Naive thymus-derived CD4-positive, alpha-beta T cell (primary cell): Measurements from ENCODE around the gene EXD3. TPM values are rescaled to one million over a fixed set of nuclear protein-coding genes. Genes with fewer than 3 reads are reported as not detected.

Source experiments
- ATAC-seq: fragments of 150-1000 bp; cut with Tn5 transposase; 2 replicates; pipeline ENCODE4 v1.10.0; 2021; ENCODE audit warnings: mild to moderate bottlenecking, moderate library complexity
- CTCF ChIA-PET: fragments of 350-600 bp; sonication (Branson Sonifier 250); formaldehyde crosslinking; loops from one replicate; lab custom pipeline; 2021; ENCODE audit warnings: antibody characterized with exemption; lab: Charles Lee
- POLR2A ChIA-PET: fragments of 350-600 bp; sonication (Branson Sonifier 250); formaldehyde crosslinking; loops from one replicate; lab custom pipeline; 2021; ENCODE audit warnings: antibody characterized with exemption, inconsistent platforms; lab: Charles Lee
- DNase-seq, 9 donors: peaks; one replicate each; pipeline versions ENCODE4 v3.0.0 to v3.0.0-alpha.2; 2020 to 2022; ENCODE audit warnings: mixed read lengths in 1 of 9
- H3K27ac ChIP-seq: one replicate; pipeline ENCODE4 v1.7.0; 2013; ENCODE audit warnings: mild to moderate bottlenecking, low read depth, low read length, moderate library complexity
- H3K27me3 ChIP-seq, 2 donors: one replicate each; pipeline ENCODE4 v1.7.0; 2013; ENCODE audit warnings: low read length in 2 of 2, mild to moderate bottlenecking in 2 of 2, moderate library complexity in 2 of 2; ENCODE audit not compliant: control insufficient read depth in 2 of 2, insufficient read depth in 2 of 2
- H3K36me3 ChIP-seq, 3 experiments: 1 replicate in 2 of 3; 2 replicates in 1 of 3; pipeline ENCODE4 v1.7.0; 2013; ENCODE audit warnings: low read length in 3 of 3, mild to moderate bottlenecking in 3 of 3, moderate library complexity in 1 of 3; ENCODE audit not compliant: insufficient read depth in 3 of 3, control insufficient read depth in 2 of 3
- H3K4me1 ChIP-seq, 2 donors: one replicate each; pipeline ENCODE4 v1.7.0; 2013; ENCODE audit warnings: low read length in 2 of 2, mild to moderate bottlenecking in 2 of 2, moderate library complexity in 1 of 2; ENCODE audit not compliant: control insufficient read depth in 2 of 2, insufficient read depth in 2 of 2
- H3K4me3 ChIP-seq: 2 replicates; pipeline ENCODE4 v1.7.0; 2013; ENCODE audit warnings: mild to moderate bottlenecking, low read length
- H3K9me3 ChIP-seq, 3 experiments: 1 replicate in 2 of 3; 2 replicates in 1 of 3; pipeline ENCODE4 v1.7.0; 2013; ENCODE audit warnings: low read length in 3 of 3; ENCODE audit not compliant: control insufficient read depth in 2 of 3
- H3K27ac Mint-ChIP-seq, 9 donors: one replicate each; pipeline ENCODE4 v1.8.0; 2020 to 2022; ENCODE audit warnings: mixed read lengths in 9 of 9, mild to moderate bottlenecking in 8 of 9, moderate library complexity in 5 of 9, inconsistent platforms in 2 of 9
- H3K27me3 Mint-ChIP-seq, 5 donors: one replicate each; pipeline ENCODE4 v1.8.0; 2021 to 2022; ENCODE audit warnings: mixed read lengths in 5 of 5, mild to moderate bottlenecking in 1 of 5
- H3K36me3 Mint-ChIP-seq, 5 donors: one replicate each; pipeline ENCODE4 v1.8.0; 2020 to 2022; ENCODE audit warnings: mixed read lengths in 5 of 5, mild to moderate bottlenecking in 3 of 5, inconsistent platforms in 1 of 5
- H3K4me1 Mint-ChIP-seq, 7 donors: one replicate each; pipeline ENCODE4 v1.8.0; 2020 to 2022; ENCODE audit warnings: mixed read lengths in 7 of 7, mild to moderate bottlenecking in 3 of 7, inconsistent platforms in 1 of 7
- H3K4me3 Mint-ChIP-seq, 10 donors: one replicate each; pipeline ENCODE4 v1.8.0; 2020 to 2022; ENCODE audit warnings: mild to moderate bottlenecking in 10 of 10, mixed read lengths in 10 of 10, moderate library complexity in 6 of 10, inconsistent platforms in 2 of 10
- H3K9me3 Mint-ChIP-seq, 11 donors: one replicate each; pipeline ENCODE4 v1.8.0; 2020 to 2022; ENCODE audit warnings: mixed read lengths in 11 of 11, mild to moderate bottlenecking in 4 of 11, inconsistent platforms in 1 of 11, moderate library complexity in 1 of 11
- intact Hi-C, 2 donors: fragments of 100-400 bp; cut with micrococcal nuclease; formaldehyde crosslinking; loops; one replicate each; pipeline ENCODE4 v1.15.1; 2023
- polyA plus RNA-seq, 2 donors: library from polyadenylated mRNA; unstranded; fragments of 300-500 nt; fragmentation: Illumina TruSeq; gene quantifications; one replicate each; pipeline ENCODE4 v1.2.3, GENCODE V29; 2021
- total RNA-seq, 6 experiments: library from RNA in 5 of 6; stranded (reverse) in 5 of 6; gene quantifications; 1 replicate in 5 of 6; 2 replicates in 1 of 6; pipeline ENCODE4 v1.2.3 and lab custom pipeline; 2021 to 2026

The EXD3 gene
- total and polyA plus RNA-seq, 7 experiments from 2014 or later: 3.5 to 27.2 (median 23.4) TPM

DNA sequence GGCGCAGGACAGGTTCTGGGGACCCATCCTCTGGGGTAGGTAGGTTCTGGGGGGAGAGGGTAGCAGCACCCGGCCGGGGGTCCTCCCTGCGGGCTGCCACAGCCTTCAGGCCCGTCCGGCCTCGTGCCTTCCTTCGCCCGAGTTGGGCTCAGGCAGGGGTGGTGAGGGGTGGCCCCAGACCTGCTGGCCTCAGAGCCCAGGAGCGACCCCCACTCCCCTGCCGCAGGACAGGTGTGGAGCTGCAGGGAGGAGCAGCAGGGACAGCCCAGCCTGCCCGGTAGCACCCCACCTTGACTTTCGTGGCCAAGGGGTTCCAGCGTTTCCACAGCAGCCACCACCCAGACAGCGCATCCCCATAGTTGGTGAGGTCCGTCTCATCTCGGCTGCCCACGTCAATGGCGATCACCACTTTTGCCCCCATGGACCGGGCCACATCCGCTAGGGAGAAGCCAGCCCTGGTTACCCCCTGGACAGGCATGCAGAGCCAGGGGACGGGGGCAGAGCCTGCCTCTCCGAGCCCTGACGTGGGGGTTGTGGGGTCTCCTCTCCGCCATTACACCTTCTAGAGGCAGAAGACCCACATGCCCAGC is 39.5 kb upstream of the EXD3 start:
- ATAC-seq: no peak
- DNase-seq: no peak
- Histone ChIP-seq H3K9me3 (no peaks in the 10 kb centered on the region), H3K27me3 (no peaks in the 10 kb centered on the region), H3K4me3 (peak overlapping the region; percentile 52), H3K36me3 (peaks cover 0 to 5% (median 0%) of the 10 kb centered on the region in 3 experiments), H3K4me1 (peaks cover 36 to 42% of the 10 kb centered on the region in 2 donors), H3K27ac (peak overlapping the region; percentile 93)
- intact Hi-C loops: loop anchor here in 1 of 2 donors (2.0 to 5.0 kb wide), 3 partner anchors 18 to 142 kb away; partner anchors contain the start of genes ARRDC1, MRPL41 and PNPLA7
- Mint-ChIP-seq H3K27me3 (no peaks in the 10 kb centered on the region), H3K4me3 (peak overlapping the region in 9 of 10 donors; percentile 33 to 87 (median 79)), H3K4me1 (peaks cover 5 to 38% (median 17%) of the 10 kb centered on the region in 7 donors), H3K9me3 (peaks cover 0 to 4% (median 0%) of the 10 kb centered on the region in 11 donors), H3K27ac (peak overlapping the region in 8 of 9 donors; percentile 74 to 98 (median 92)), H3K36me3 (no peaks in the 10 kb centered on the region)
- POLR2A ChIA-PET: interaction anchor here (0.6 to 1.4 kb wide), 4 partner anchors 13 to 222 kb away, joined by 3 to 7 read pairs (median 3); partner anchors contain the start of gene TUBB4B
- CTCF ChIA-PET: no interaction called here

DNA sequence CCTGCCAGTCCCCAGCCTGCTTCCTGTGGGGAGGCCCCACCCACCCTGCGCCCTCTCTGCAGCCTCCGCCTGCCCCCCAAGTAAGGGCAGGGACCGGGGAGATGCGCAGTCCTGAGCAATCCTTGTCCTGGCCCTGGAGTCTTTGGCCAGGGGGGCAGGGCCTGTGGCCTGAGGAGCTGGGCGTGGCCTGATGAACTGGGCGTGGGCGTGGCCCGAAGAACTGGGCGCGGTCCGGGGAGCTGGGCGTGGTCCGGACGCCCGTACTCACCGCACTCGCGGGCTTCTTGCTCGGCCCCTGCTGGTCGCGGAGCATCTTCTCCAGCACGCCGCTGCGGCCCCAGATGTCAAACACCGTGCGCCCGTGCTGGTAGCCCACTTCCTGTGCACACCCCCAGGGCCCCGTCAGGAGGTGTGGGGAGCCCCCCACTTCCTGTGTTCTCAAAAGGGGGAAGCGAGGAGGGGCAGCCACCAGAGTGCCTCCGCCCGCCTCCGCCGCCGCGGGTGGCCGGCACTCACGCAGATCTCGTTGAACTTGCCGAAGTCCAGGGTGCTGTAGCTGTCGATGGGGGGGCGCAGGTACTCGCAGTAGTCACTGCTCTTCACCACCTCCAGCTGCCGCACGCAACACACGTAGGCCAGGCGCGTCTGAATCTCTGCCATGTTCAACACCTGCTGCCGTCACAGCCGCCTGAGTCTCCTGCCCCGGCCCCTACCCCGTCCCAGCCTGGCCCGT is 38.9 kb upstream of the EXD3 start:
- peak overlapping the region; percentile 71 to 87 (median 80) for H3K4me3 Mint-ChIP-seq
- H3K4me1 Mint-ChIP-seq: peaks cover 5 to 37% (median 19%) of the 10 kb centered on the region in 7 donors
- intact Hi-C loops: loop anchor here (1.0 to 5.0 kb wide), 4 partner anchors 9 to 143 kb away; partner anchors contain the start of genes ARRDC1 (in 1 of the 2), MRPL41 (in 1 of the 2) and PNPLA7 (in 1 of the 2)
- Histone ChIP-seq H3K4me1 (peaks cover 36 to 42% of the 10 kb centered on the region in 2 donors), H3K4me3 (peak overlapping the region; percentile 52), H3K36me3 (peaks cover 0 to 11% (median 0%) of the 10 kb centered on the region in 3 experiments), H3K9me3 (no peaks in the 10 kb centered on the region), H3K27me3 (no peaks in the 10 kb centered on the region), H3K27ac (peak overlapping the region; percentile 93)
- DNase-seq: peak; percentile 68 to 92 (median 90)
- peaks cover 0 to 3% (median 0%) of the 10 kb centered on the region in 5 donors for H3K36me3 Mint-ChIP-seq
- ChIA-PET POLR2A (interaction anchor here (0.6 to 1.4 kb wide), 3 partner anchors 13 to 80 kb away, joined by 3 to 7 read pairs (median 4); partner anchors contain the start of genes EXD3 and NOXA1), CTCF (interaction anchor here (0.6 to 0.9 kb wide), 2 partner anchors 12 to 135 kb away, joined by 3 read pairs; no protein-coding TSS in a partner anchor)
- no peaks in the 10 kb centered on the region for H3K27me3 Mint-ChIP-seq
- peak; percentile 76 for ATAC-seq
- H3K9me3 Mint-ChIP-seq: peaks cover 0 to 4% (median 0%) of the 10 kb centered on the region in 11 donors
- H3K27ac Mint-ChIP-seq: peak overlapping the region; percentile 85 to 98 (median 94)

DNA sequence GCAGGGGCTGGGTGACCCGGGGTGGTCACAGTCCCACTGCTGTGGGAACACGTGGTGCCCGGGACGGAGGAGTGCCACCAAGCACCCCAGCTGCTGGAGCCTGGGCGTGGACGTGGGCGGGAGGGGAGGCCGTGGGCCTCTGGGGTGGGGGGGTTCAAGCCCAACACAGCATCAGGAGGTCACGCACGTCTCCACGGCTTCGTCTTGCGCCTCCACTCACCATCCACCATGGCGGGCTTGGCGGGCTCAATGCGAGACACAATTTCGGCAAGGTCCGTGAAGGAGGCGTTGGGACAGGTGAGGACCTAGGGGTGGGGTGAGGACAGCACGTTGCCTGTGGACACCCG is 38.3 kb upstream of the EXD3 start:
- peaks cover 0 to 4% (median 0%) of the 10 kb centered on the region in 5 donors for H3K36me3 Mint-ChIP-seq
- Histone ChIP-seq H3K9me3 (no peaks in the 10 kb centered on the region), H3K27ac (peak overlapping the region; percentile 93), H3K4me3 (peak overlapping the region; percentile 52), H3K27me3 (no peaks in the 10 kb centered on the region), H3K36me3 (peaks cover 0 to 17% (median 0%) of the 10 kb centered on the region in 3 experiments), H3K4me1 (peaks cover 36 to 42% of the 10 kb centered on the region in 2 donors)
- intact Hi-C loops: loop anchor here (1.0 to 5.0 kb wide), 2 partner anchors 8 to 91 kb away; partner anchors contain the start of genes MRPL41 (in 1 of the 2) and PNPLA7 (in 1 of the 2)
- ChIA-PET CTCF (interaction anchor here (0.9 kb wide), 1 partner anchor 11 kb away, joined by 3 read pairs; no protein-coding TSS in a partner anchor), POLR2A (interaction anchor here (0.9 to 1.4 kb wide), 3 partner anchors 12 to 38 kb away, joined by 3 to 7 read pairs (median 4); partner anchors contain the start of genes EXD3 and NOXA1)
- DNase-seq (no peak), ATAC-seq (no peak)
- H3K4me1 Mint-ChIP-seq: peaks cover 5 to 42% (median 21%) of the 10 kb centered on the region in 7 donors
- H3K27ac Mint-ChIP-seq: peak overlapping the region in 8 of 9 donors; percentile 61 to 98 (median 92)
- peaks cover 0 to 2% (median 0%) of the 10 kb centered on the region in 11 donors for H3K9me3 Mint-ChIP-seq
- peak overlapping the region in 9 of 10 donors; percentile 21 to 87 (median 42) for H3K4me3 Mint-ChIP-seq
- H3K27me3 Mint-ChIP-seq: no peaks in the 10 kb centered on the region

DNA sequence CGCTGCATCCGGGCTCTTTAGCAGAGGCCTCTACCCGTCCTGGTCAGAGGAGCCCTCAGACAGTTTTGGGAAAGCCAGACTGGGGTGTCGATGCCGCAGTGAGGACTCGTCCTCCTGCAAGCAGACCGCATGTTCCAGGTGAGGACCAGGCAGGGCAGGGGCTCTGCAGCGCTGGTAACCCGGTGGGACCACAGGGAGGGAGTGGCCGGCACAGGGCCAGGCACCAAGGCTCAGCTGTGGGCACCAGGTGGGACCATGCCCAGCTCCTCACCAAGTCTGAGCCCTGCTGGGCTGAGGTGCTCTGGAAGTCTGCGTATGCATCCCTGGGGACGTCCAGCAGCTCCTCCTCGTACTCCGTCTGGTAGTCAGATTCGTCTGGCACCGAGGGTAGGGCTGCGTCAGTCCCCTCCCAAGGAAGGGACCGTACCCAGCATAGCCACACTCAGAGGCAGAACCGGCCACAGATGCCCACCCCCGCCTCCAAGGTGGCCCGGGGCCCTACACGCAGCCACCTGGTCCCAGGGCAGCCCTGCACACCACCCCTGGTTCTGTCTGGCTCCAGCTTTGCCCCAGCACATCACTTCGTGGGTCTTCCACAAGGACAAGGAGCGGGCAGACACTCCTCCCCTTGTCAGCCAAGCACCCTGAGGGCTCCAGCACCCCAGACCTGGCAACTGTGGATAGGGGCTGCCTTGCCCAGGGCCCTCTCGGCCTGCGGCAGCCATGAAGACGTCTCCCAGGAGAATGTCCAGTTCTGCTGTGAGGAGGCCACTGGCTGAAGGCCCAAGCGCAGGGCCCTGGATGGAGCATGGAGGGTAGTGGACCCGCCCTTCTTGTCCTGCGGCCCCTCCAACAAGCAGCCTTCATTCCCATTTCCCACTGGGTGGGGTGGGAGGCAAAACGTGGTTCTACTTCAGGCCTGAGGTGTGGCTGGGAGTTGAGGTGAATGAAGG is 37.7 kb upstream of the EXD3 start:
- peaks cover 0 to 49% (median 22%) of the 10 kb centered on the region in 7 donors for H3K4me1 Mint-ChIP-seq
- H3K27me3 ChIP-seq: no peaks in the 10 kb centered on the region
- CTCF ChIA-PET: no interaction called here
- peaks cover 36 to 42% of the 10 kb centered on the region in 2 donors for H3K4me1 ChIP-seq
- H3K27ac ChIP-seq: peak overlapping the region; percentile 93
- intact Hi-C loops: loop anchor here (1.0 to 5.0 kb wide), 2 partner anchors 7 to 92 kb away; partner anchors contain the start of genes MRPL41 (in 1 of the 2) and PNPLA7 (in 1 of the 2)
- no peak overlapping the region for H3K4me3 ChIP-seq
- H3K9me3 Mint-ChIP-seq: no peaks in the 10 kb centered on the region
- ATAC-seq (no peak), DNase-seq (peak in 1 of 9 donors; percentile 13)
- peaks cover 0 to 4% (median 0%) of the 10 kb centered on the region in 5 donors for H3K36me3 Mint-ChIP-seq
- H3K27me3 Mint-ChIP-seq: no peaks in the 10 kb centered on the region
- no peaks in the 10 kb centered on the region for H3K9me3 ChIP-seq
- POLR2A ChIA-PET: interaction anchor here (0.9 kb wide), 1 partner anchor 14 kb away, joined by 3 read pairs; no protein-coding TSS in a partner anchor
- H3K4me3 Mint-ChIP-seq: peak overlapping the region; percentile 21 to 87 (median 40)
- peak overlapping the region in 8 of 9 donors; percentile 61 to 98 (median 93) for H3K27ac Mint-ChIP-seq
- peaks cover 0 to 22% (median 4%) of the 10 kb centered on the region in 3 experiments for H3K36me3 ChIP-seq

DNA sequence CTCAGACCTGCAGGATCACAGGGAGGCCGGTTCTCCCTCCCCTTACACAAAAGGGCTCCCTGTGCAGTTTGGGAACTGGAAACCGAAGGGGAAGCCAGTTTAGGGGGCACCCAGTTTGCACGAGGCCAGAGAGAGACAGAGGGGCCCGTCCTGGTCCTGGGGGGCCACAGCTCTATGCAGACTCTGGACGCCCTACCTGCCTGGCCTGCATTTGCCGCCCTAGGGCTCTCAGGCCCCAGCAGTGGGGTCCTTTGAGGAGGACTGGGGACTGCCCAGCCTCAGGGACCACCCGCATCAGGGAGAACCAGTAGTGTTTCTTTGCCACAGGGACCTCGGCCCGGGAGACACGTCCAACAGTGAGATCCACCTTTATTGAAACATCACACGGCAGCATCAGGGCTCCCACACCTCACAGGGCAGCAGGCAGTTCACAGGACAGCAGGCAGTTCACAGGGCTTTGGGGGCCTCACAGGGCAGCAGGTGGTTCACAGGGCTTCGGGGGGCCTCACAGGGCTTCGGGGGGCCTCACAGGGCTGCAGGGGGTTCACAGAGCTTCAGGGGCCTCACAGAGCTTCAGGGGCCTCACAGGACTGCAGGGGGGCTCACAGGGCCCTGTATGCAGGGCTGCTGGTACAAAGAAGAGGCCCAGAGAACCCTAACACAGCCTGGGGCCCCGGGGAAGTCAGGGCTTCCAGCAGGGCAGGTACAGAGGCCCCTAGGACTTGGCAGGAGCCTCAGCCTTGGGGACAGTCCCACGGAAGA is 36.8 kb upstream of the EXD3 start:
- POLR2A ChIA-PET: interaction anchor here (0.7 to 1.0 kb wide), 2 partner anchors 37 to 637 kb away, joined by 3 read pairs; partner anchors contain the start of gene EXD3
- ATAC-seq (no peak), DNase-seq (no peak)
- no peaks in the 10 kb centered on the region for H3K27me3 Mint-ChIP-seq
- H3K4me1 Mint-ChIP-seq: peaks cover 0 to 49% (median 29%) of the 10 kb centered on the region in 7 donors
- H3K36me3 Mint-ChIP-seq: peaks cover 0 to 4% (median 0%) of the 10 kb centered on the region in 5 donors
- intact Hi-C loops: loop anchor here (1.0 to 10.0 kb wide), 7 partner anchors 9 to 1215 kb away; partner anchors contain the start of genes EXD3 (in 2 of the 2), MRPL41 (in 2 of the 2), NOXA1 (in 2 of the 2) and ARRDC1 (in 1 of the 2)
- peaks cover 36 to 48% of the 10 kb centered on the region in 2 donors for H3K4me1 ChIP-seq
- H3K9me3 Mint-ChIP-seq: no peaks in the 10 kb centered on the region
- peak overlapping the region; percentile 67 for H3K4me3 ChIP-seq
- H3K36me3 ChIP-seq: peaks cover 0 to 30% (median 4%) of the 10 kb centered on the region in 3 experiments
- no peaks in the 10 kb centered on the region for H3K27me3 ChIP-seq
- H3K27ac ChIP-seq: peak overlapping the region; percentile 93
- H3K4me3 Mint-ChIP-seq: peak overlapping the region; percentile 55 to 79 (median 68)
- no peaks in the 10 kb centered on the region for H3K9me3 ChIP-seq
- H3K27ac Mint-ChIP-seq: peak overlapping the region; percentile 28 to 98 (median 91)
- CTCF ChIA-PET: no interaction called here
